Measurements from ENCODE around the gene TFF2.
A peak's percentile ranks its signal among the peaks of the same experiment; 100 is the strongest.

The TFF2 gene

GRCh38 chr21:42317341-42317741 lies 33.5 kb downstream of the TFF2 start:
- no peaks in the 10 kb centered on the region for H3K9me3 ChIP-seq (ENCODE audit: control insufficient read depth, insufficient read depth, low read depth, low read length)
- H3K36me3 ChIP-seq (ENCODE audit: control insufficient read depth, insufficient read depth, low read length) = no peaks in the 10 kb centered on the region
- H3K4me1 ChIP-seq (ENCODE audit: control insufficient read depth, insufficient read depth, low read length) = peaks cover 42% of the 10 kb centered on the region
- no peak overlapping the region for H3K4me3 ChIP-seq (ENCODE audit: low read depth, low read length)
- no peak overlapping the region for H3K27ac ChIP-seq (ENCODE audit: low read depth, low read length)
- no peaks in the 10 kb centered on the region for H3K27me3 ChIP-seq (ENCODE audit: control insufficient read depth, insufficient read depth, low read length)
- no peak overlapping the region for H3K9ac ChIP-seq (ENCODE audit: low read length)

- no peak overlapping the region for H3K9ac ChIP-seq (ENCODE audit: low read length)
Observed at GRCh38 chr21:42316891-42317290, 33.9 kb downstream of the TFF2 start.

GRCh38 chr21:42315296-42315891 lies 35.4 kb downstream of the TFF2 start, which contains the start of gene TFF3:
Gene TFF3, minus strand, starts transcription at chr21:42315409. Its CDS starts 35 bp downstream, at chr21:42315374.
- no peaks in the 10 kb centered on the region for H3K9me3 ChIP-seq (ENCODE audit: control insufficient read depth, insufficient read depth, low read depth, low read length)
- H3K4me1 ChIP-seq (ENCODE audit: control insufficient read depth, insufficient read depth, low read length) = peaks cover 46% of the 10 kb centered on the region
- H3K27ac ChIP-seq (ENCODE audit: low read depth, low read length) = no peak within 1 kb of the TSS
- no peak within 1 kb of the TSS for H3K9ac ChIP-seq (ENCODE audit: low read length)
- H3K27me3 ChIP-seq (ENCODE audit: control insufficient read depth, insufficient read depth, low read length) = no peaks in the 10 kb centered on the region
- H3K36me3 ChIP-seq (ENCODE audit: control insufficient read depth, insufficient read depth, low read length) = no peaks in the 10 kb centered on the region
- no peak within 1 kb of the TSS for H3K4me3 ChIP-seq (ENCODE audit: low read depth, low read length)

More at GRCh38 chr21:42316891-42317290, 33.9 kb downstream of the TFF2 start:
- no peak overlapping the region for H3K4me3 ChIP-seq (ENCODE audit: low read depth, low read length)
- H3K9me3 ChIP-seq (ENCODE audit: control insufficient read depth, insufficient read depth, low read depth, low read length) = no peaks in the 10 kb centered on the region
- H3K27ac ChIP-seq (ENCODE audit: low read depth, low read length) = no peak overlapping the region
- no peaks in the 10 kb centered on the region for H3K36me3 ChIP-seq (ENCODE audit: control insufficient read depth, insufficient read depth, low read length)
- H3K4me1 ChIP-seq (ENCODE audit: control insufficient read depth, insufficient read depth, low read length) = peaks cover 42% of the 10 kb centered on the region
- no peaks in the 10 kb centered on the region for H3K27me3 ChIP-seq (ENCODE audit: control insufficient read depth, insufficient read depth, low read length)

GRCh38 chr21:42314616-42315295 lies 36.0 kb downstream of the TFF2 start:
- Histone ChIP-seq H3K27ac (ENCODE audit: low read depth, low read length) (no peak overlapping the region), H3K27me3 (ENCODE audit: control insufficient read depth, insufficient read depth, low read length) (0 out of 2 replicates have a peak, but pooled peaks cover 4% of the 10 kb centered on the region), H3K4me1 (ENCODE audit: control insufficient read depth, insufficient read depth, low read length) (peaks cover 50% of the 10 kb centered on the region), H3K9ac (ENCODE audit: low read length) (no peak overlapping the region), H3K4me3 (ENCODE audit: low read depth, low read length) (no peak overlapping the region), H3K9me3 (ENCODE audit: control insufficient read depth, insufficient read depth, low read depth, low read length) (no peaks in the 10 kb centered on the region), H3K36me3 (ENCODE audit: control insufficient read depth, insufficient read depth, low read length) (no peaks in the 10 kb centered on the region)

GRCh38 chr21:42313501-42313969 lies 37.3 kb downstream of the TFF2 start:
- peaks cover 55% of the 10 kb centered on the region for H3K4me1 ChIP-seq (ENCODE audit: control insufficient read depth, insufficient read depth, low read length)
- no peak overlapping the region for H3K27ac ChIP-seq (ENCODE audit: low read depth, low read length)
- H3K9me3 ChIP-seq (ENCODE audit: control insufficient read depth, insufficient read depth, low read depth, low read length) = no peaks in the 10 kb centered on the region
- 0 out of 2 replicates have a peak, but pooled peaks cover 4% of the 10 kb centered on the region for H3K27me3 ChIP-seq (ENCODE audit: control insufficient read depth, insufficient read depth, low read length)
- no peak overlapping the region for H3K4me3 ChIP-seq (ENCODE audit: low read depth, low read length)
- no peak overlapping the region for H3K9ac ChIP-seq (ENCODE audit: low read length)
- no peaks in the 10 kb centered on the region for H3K36me3 ChIP-seq (ENCODE audit: control insufficient read depth, insufficient read depth, low read length)

- Histone ChIP-seq H3K27me3 (ENCODE audit: control insufficient read depth, insufficient read depth, low read length) (0 out of 2 replicates have a peak, but pooled peaks cover 4% of the 10 kb centered on the region), H3K9me3 (ENCODE audit: control insufficient read depth, insufficient read depth, low read depth, low read length) (no peaks in the 10 kb centered on the region), H3K4me1 (ENCODE audit: control insufficient read depth, insufficient read depth, low read length) (peaks cover 46% of the 10 kb centered on the region), H3K27ac (ENCODE audit: low read depth, low read length) (no peak overlapping the region), H3K36me3 (ENCODE audit: control insufficient read depth, insufficient read depth, low read length) (no peaks in the 10 kb centered on the region), H3K9ac (ENCODE audit: low read length) (no peak overlapping the region), H3K4me3 (ENCODE audit: low read depth, low read length) (no peak overlapping the region)
Observed at GRCh38 chr21:42312626-42313104, 38.1 kb downstream of the TFF2 start.

GRCh38 chr21:42311816-42312625 lies 38.8 kb downstream of the TFF2 start:
- H3K36me3 ChIP-seq (ENCODE audit: control insufficient read depth, insufficient read depth, low read length) = no peaks in the 10 kb centered on the region
- H3K4me3 ChIP-seq (ENCODE audit: low read depth, low read length) = no peak overlapping the region
- H3K9ac ChIP-seq (ENCODE audit: low read length) = no peak overlapping the region
- H3K4me1 ChIP-seq (ENCODE audit: control insufficient read depth, insufficient read depth, low read length) = peaks cover 40% of the 10 kb centered on the region
- H3K9me3 ChIP-seq (ENCODE audit: control insufficient read depth, insufficient read depth, low read depth, low read length) = no peaks in the 10 kb centered on the region
- no peak overlapping the region for H3K27ac ChIP-seq (ENCODE audit: low read depth, low read length)
- 0 out of 2 replicates have a peak, but pooled peaks cover 4% of the 10 kb centered on the region for H3K27me3 ChIP-seq (ENCODE audit: control insufficient read depth, insufficient read depth, low read length)

GRCh38 chr21:42311160-42311559 lies 39.6 kb downstream of the TFF2 start:
- peaks cover 33% of the 10 kb centered on the region for H3K4me1 ChIP-seq (ENCODE audit: control insufficient read depth, insufficient read depth, low read length)
- H3K9me3 ChIP-seq (ENCODE audit: control insufficient read depth, insufficient read depth, low read depth, low read length) = no peaks in the 10 kb centered on the region
- H3K9ac ChIP-seq (ENCODE audit: low read length) = no peak overlapping the region
- H3K27ac ChIP-seq (ENCODE audit: low read depth, low read length) = no peak overlapping the region
- H3K36me3 ChIP-seq (ENCODE audit: control insufficient read depth, insufficient read depth, low read length) = no peaks in the 10 kb centered on the region
- H3K4me3 ChIP-seq (ENCODE audit: low read depth, low read length) = no peak overlapping the region
- H3K27me3 ChIP-seq (ENCODE audit: control insufficient read depth, insufficient read depth, low read length) = 0 out of 2 replicates have a peak, but pooled peaks cover 4% of the 10 kb centered on the region

GRCh38 chr21:42310411-42311001 lies 40.3 kb downstream of the TFF2 start:
- H3K9ac ChIP-seq (ENCODE audit: low read length) = no peak overlapping the region
- peaks cover 29% of the 10 kb centered on the region for H3K4me1 ChIP-seq (ENCODE audit: control insufficient read depth, insufficient read depth, low read length)
- H3K9me3 ChIP-seq (ENCODE audit: control insufficient read depth, insufficient read depth, low read depth, low read length) = no peaks in the 10 kb centered on the region
- H3K27ac ChIP-seq (ENCODE audit: low read depth, low read length) = no peak overlapping the region
- no peak overlapping the region for H3K4me3 ChIP-seq (ENCODE audit: low read depth, low read length)
- no peaks in the 10 kb centered on the region for H3K36me3 ChIP-seq (ENCODE audit: control insufficient read depth, insufficient read depth, low read length)
- H3K27me3 ChIP-seq (ENCODE audit: control insufficient read depth, insufficient read depth, low read length) = 0 out of 2 replicates have a peak, but pooled peaks cover 4% of the 10 kb centered on the region

- Histone ChIP-seq H3K4me1 (ENCODE audit: control insufficient read depth, insufficient read depth, low read length) (peaks cover 24% of the 10 kb centered on the region), H3K27me3 (ENCODE audit: control insufficient read depth, insufficient read depth, low read length) (0 out of 2 replicates have a peak, but pooled peaks cover 4% of the 10 kb centered on the region), H3K27ac (ENCODE audit: low read depth, low read length) (no peak overlapping the region), H3K4me3 (ENCODE audit: low read depth, low read length) (0 out of 2 replicates have a peak overlapping the region, but pooled peaks have one; percentile 34), H3K9ac (ENCODE audit: low read length) (no peak overlapping the region), H3K36me3 (ENCODE audit: control insufficient read depth, insufficient read depth, low read length) (no peaks in the 10 kb centered on the region), H3K9me3 (ENCODE audit: control insufficient read depth, insufficient read depth, low read depth, low read length) (no peaks in the 10 kb centered on the region)
Observed at GRCh38 chr21:42309753-42310213, 41.0 kb downstream of the TFF2 start.

All from HUES6 (cell line).